GM21737 (cell line): Measurements from ENCODE around the gene ITPA.

Experiments used
- ATAC-seq: cut with Tn5 transposase; IDR thresholded peaks from one replicate; pipeline ENCODE4 v1.9.1; 2021; ENCODE audit warnings: mild to moderate bottlenecking, moderate library complexity; ENCODE audit not compliant: unreplicated experiment

The ITPA gene

GRCh38 chr20:3242172-3242692 lies 32.9 kb downstream of the ITPA start:
- ATAC-seq = no peak

DNA sequence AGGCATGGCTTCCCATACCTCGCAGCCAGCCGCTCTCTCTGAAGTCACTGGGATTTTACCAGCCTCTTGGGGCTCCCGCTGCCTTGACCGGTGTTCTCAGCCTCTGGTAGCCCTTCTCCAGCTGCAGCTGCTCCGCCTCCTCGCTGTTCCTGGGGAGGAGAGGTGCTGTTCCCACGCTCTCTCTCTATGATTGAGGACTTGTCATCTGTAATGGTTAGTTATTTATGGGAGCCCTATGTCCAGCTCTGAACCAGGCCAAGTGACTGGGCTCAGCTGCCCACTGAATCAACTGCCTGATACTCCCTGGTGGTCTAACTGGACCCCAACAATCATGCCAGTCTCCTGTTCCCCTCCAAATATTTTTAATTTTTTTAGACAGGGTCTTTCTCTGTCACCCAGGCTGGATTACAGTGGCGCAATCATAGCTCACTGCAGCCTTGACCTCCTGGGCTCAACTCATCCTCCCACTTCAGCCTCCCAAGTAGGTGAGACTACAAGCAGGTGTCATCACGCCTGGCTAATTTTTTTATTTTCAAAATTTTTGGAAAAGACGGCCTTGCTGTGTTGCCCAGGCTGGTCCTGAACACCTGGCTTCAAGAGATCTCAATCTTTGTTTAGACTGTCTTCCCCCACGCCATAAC lies 34.5 kb downstream of the ITPA start:
- ATAC-seq = no peak

GRCh38 chr20:3244613-3245012 lies 35.3 kb downstream of the ITPA start:
- ATAC-seq = no peak

DNA sequence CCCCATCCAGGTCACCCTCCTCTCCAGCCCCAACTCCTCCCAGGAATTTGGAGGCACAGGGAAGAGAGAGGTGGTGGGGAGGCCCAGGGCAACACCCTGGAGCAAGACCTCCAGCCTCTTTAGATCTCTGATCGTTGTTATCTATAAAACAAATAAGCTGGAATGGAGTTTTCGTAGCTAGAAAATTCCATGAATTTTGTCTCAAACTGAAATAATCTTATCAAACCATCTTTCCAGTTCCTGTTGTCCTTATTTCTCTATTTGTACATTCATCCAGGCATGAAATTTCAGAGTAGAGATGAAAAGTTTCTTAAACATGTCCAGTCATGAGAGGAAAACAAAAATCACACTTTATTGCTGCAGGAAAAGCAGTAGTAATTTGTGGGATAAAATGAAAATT lies 35.9 kb downstream of the ITPA start:
- ATAC-seq = no peak

DNA sequence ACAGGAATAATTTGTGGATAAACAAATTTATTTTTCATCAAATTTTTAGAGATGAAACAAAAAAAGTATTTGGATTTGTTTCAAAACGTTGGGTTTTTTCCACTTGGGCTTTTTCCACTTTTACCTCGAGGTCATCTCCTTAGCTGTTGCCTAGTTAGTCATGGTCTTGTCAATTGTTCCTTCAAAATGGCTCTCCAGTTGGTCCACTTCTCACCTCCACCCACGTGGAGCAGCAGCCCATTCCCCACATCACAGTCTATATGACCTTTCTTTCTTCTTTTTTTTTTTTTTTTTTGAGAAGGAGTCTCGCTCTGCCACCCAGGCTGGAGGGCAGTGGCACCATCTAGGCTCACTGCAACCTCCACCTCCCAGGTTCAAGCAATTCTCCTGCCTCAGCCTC lies 36.4 kb downstream of the ITPA start:
- ATAC-seq = no peak

DNA sequence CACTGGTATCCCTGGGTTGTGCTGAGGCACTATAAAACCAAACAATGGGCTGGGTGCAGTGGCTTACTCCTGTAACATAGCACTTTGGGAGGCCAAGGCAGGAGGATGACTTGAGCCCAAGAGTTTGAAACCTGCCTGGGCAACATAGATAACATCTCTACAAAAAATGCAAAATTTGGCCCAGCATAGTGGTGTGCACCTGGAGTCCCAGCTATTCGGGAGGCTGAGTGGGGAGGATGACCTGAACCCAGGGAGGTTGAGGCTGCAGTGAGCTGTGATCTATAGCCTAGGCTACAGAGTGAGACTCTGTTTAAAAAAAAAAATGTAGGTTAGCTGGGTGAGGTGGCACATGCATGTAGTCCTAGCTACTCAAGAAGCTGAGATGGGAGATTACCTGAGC lies 37.4 kb downstream of the ITPA start:
- no peak for ATAC-seq

DNA sequence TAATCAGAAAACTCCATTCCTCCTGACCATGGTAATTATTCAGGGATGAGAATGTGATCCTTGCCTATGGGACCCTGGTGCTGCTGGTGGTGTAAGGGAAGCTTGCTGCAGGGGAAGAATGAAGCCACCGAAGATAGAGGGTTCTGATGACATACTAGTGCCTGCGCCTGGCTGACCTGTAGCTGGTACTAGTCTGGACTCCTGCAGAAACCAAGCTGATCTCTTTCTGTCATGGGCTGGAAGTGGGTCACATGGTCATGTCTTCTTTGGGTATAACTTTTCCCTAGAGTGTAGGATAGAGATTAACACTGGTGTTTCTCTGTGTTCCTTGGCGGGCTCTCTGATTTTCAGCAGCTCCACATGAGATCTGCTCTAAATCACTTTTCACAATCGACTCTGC lies 38.3 kb downstream of the ITPA start:
- no peak for ATAC-seq

DNA sequence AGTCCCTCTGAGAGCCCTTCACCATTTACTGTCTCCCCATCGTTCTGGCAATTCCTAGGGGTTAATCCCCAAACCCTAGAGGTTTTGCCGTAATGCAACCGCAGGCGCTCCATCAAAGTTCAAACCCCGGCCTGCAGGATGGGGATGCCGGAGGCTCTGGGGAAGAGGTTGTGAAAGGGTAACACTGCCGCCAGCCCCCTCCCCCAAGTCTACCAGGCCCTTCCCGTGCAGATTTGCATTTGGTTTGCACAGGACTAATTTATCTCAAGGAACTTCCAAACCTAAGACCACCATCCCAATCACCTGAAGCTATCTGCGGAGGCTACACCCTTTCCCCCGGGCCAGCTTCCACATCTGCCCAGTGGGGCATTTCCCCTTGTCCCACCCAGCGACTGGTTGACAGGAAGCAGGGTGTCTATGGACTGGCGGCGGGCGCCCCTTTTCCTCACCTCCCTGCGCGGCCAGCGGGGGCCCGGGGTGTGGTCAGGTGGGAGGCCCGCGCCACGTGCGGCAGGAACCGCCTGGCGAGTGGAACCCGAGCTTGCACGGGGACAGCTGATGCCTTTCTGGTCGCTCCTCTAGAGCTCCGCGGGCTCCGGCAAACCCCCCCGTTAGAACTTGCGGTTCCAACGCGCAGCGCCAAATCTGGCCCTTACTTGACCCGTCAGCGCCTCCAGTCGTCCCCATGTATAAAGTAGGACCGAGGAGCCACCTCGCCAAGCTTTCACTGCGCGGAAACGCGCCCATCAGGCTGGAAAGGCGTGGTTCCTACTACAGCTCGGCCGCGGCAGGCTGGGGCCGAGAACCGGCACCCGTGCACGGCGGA lies 39.1 kb downstream of the ITPA start:
- ATAC-seq = no peak

GRCh38 chr20:3248993-3249347 lies 39.7 kb downstream of the ITPA start:
- ATAC-seq = no peak

DNA sequence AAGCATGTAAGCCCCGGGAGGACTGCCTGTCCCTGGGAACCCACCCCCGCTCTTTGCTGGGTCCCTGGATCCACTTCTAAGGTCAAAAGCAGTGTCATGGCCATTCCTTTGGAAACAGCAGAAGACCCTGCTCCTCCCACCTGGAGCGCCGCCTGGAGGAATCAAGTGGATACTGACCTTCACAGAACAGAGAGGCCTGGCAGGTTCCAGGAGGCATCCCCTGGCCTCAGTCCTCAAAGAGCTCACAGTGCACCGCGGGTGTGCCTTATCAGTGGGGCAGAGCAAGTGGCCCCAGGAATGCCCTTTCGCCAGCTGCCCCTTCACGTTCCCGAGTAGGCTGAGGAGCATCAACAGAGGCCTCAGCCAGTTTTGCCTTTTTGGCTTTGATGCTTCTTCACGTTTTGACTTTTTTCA lies 40.8 kb downstream of the ITPA start:
- no peak for ATAC-seq

DNA sequence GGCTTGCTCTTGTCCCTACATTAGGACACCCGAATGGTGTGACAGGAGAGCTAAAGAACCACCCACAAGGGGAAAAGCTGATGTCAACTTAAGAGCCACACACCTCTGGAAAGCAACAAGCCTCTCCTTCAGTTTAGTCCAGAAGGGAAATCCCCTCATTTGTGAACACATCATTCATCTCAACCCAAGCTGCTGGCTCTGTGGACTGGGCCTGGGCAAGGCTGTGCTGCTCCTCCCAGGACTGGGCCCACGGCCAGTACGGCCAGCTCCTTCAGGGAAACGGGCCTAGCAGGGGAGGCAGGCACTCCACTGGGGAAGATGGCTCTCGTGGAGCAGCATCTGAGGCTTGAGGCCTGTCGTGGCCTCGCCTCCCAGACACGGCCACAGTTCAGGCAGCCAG lies 42.5 kb downstream of the ITPA start:
- ATAC-seq = no peak

DNA sequence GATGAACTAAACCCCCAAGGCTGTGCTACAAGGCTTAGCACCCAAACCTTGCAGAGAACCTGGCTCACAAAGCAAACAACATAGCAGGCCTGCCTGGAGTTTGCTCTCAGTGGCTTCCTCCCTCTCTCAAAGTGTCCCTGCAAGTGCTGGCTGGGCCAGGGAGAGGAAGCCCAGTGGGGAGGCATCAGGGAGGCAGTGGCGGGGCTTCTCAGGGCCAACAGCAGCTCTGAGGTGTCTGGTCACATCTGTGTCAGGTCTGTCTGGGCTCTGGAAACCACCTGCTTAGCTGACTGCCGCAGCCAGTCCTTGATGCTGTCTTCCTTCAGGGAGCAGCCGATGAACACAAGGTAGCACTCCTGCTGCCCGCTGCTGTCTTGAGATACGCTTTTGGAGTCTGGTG lies 46.4 kb downstream of the ITPA start:
- no peak for ATAC-seq

- no peak for ATAC-seq
Measured at GRCh38 chr20:3258429-3258828, 49.1 kb downstream of the ITPA start.

- ATAC-seq = no peak
Measured at GRCh38 chr20:3262566-3262965, 53.3 kb downstream of the ITPA start.

DNA sequence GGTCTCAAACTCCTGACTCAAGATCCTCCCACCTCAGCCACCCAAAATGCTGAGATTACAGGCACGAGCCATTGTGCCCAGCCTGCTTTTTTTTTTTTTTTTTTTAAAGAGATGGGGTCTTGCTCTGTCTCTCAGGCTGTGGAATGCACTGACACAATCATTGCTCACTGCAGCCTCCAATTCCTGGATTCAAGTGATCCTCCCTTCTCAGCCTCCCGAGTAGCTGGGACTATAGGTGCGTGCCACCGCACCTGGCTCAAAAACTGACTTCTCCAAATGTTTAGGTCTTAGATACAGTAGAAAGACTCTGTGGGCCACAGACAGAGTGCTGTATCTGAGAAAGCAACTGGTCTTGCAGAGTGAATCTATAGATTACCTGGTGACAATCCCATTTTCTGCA lies 60.8 kb downstream of the ITPA start:
- ATAC-seq = no peak

GRCh38 chr20:3273371-3273770 lies 64.1 kb downstream of the ITPA start:
- no peak for ATAC-seq
